ENCODE results near the gene DEPDC1B. TPM values are rescaled to one million over a fixed set of nuclear protein-coding genes. Genes with fewer than 3 reads are reported as not detected.
"Not testable (repeated sequence)": the region's sequence is repeated elsewhere in the genome, so short reads cannot be mapped to it uniquely, and the experiment has no call there.

The DEPDC1B gene
- total RNA-seq, 1 experiment from 2014 or later = 11.3 TPM

DNA sequence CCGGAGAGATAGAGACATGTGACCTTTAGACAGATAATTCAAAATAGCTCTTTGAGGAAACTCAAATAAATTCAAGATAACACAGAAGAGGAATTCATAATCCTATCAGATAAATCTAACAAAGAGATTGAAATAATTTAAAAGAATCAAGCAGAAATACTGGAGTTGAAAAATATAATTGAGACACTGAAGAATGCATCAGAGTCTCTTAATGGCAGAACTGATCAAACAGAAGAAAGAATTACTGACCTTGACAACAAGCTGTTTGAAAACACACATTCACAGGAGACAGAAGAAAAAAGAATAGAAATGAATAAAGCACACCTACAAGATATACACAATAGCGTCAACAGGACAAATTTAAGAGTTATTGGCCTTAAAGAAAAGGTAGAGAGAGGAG is 40.4 kb upstream of the DEPDC1B start:
- BruUV-seq (replicated peaks) = no TSS peak
- ChIA-PET CTCF (interaction anchor here (1.1 kb wide), 1 partner anchor 63 kb away, joined by 3 read pairs; no protein-coding TSS in a partner anchor), POLR2A (interaction anchor here (0.6 kb wide), 1 partner anchor 17 kb away, joined by 3 read pairs; no protein-coding TSS in a partner anchor)
- intact Hi-C loops (cut with micrococcal nuclease) = no loop called here
- Mint-ChIP-seq H3K4me3 (ENCODE audit: unreplicated experiment) (no peak overlapping the region), H3K9me3 (ENCODE audit: unreplicated experiment) (peaks cover 8% of the 10 kb centered on the region), H3K27me3 (ENCODE audit: insufficient read depth, unreplicated experiment) (no peaks in the 10 kb centered on the region), H3K27ac (ENCODE audit: low read depth, unreplicated experiment) (peak overlapping the region; percentile 1), H3K4me1 (ENCODE audit: insufficient read depth, unreplicated experiment) (no peaks in the 10 kb centered on the region), H3K36me3 (ENCODE audit: insufficient read depth, unreplicated experiment) (no peaks in the 10 kb centered on the region)
- DNase-seq (ENCODE audit: unreplicated experiment) = no peak
- TF ChIP-seq, protein P1, sequence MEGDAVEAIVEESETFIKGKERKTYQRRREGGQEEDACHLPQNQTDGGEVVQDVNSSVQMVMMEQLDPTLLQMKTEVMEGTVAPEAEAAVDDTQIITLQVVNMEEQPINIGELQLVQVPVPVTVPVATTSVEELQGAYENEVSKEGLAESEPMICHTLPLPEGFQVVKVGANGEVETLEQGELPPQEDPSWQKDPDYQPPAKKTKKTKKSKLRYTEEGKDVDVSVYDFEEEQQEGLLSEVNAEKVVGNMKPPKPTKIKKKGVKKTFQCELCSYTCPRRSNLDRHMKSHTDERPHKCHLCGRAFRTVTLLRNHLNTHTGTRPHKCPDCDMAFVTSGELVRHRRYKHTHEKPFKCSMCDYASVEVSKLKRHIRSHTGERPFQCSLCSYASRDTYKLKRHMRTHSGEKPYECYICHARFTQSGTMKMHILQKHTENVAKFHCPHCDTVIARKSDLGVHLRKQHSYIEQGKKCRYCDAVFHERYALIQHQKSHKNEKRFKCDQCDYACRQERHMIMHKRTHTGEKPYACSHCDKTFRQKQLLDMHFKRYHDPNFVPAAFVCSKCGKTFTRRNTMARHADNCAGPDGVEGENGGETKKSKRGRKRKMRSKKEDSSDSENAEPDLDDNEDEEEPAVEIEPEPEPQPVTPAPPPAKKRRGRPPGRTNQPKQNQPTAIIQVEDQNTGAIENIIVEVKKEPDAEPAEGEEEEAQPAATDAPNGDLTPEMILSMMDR (IDR thresholded peaks at IDR 0.05; ENCODE audit: unreplicated experiment) = no peak

DNA sequence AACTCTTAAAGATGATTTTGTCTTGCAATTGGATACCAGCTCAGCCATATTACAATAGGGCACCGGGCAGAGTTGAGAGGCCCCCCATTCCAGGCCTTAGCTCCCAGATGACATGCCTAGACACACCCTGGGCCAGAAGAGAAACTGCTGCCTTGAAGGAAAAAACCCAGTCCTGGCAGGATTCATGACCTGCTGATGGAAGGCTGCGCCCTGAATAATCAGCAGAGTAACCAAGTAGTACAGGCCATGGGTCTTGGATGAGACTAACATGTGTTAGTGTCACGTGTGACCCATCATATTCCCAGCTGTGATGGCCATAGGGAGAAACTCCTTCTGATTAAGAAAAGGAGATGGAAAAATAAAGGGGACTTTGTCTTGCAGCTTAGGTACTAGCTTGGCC is 39.0 kb upstream of the DEPDC1B start:
- no peak overlapping the region for H3K27ac Mint-ChIP-seq (ENCODE audit: low read depth, unreplicated experiment)
- CTCF ChIA-PET = interaction anchor here (0.6 kb wide), 1 partner anchor 35 kb away, joined by 3 read pairs; no protein-coding TSS in a partner anchor
- H3K36me3 Mint-ChIP-seq (ENCODE audit: insufficient read depth, unreplicated experiment) = no peaks in the 10 kb centered on the region
- H3K4me1 Mint-ChIP-seq (ENCODE audit: insufficient read depth, unreplicated experiment) = no peaks in the 10 kb centered on the region
- POLR2A ChIA-PET = no interaction called here
- H3K9me3 Mint-ChIP-seq (ENCODE audit: unreplicated experiment) = peaks cover 8% of the 10 kb centered on the region
- DNase-seq (ENCODE audit: unreplicated experiment) = no peak
- H3K27me3 Mint-ChIP-seq (ENCODE audit: insufficient read depth, unreplicated experiment) = no peaks in the 10 kb centered on the region
- BruUV-seq (replicated peaks) = no TSS peak
- no peak overlapping the region for H3K4me3 Mint-ChIP-seq (ENCODE audit: unreplicated experiment)
- intact Hi-C loops (cut with micrococcal nuclease) = no loop called here
- TF ChIP-seq, protein P1 (IDR thresholded peaks at IDR 0.05; ENCODE audit: unreplicated experiment) = no peak

DNA sequence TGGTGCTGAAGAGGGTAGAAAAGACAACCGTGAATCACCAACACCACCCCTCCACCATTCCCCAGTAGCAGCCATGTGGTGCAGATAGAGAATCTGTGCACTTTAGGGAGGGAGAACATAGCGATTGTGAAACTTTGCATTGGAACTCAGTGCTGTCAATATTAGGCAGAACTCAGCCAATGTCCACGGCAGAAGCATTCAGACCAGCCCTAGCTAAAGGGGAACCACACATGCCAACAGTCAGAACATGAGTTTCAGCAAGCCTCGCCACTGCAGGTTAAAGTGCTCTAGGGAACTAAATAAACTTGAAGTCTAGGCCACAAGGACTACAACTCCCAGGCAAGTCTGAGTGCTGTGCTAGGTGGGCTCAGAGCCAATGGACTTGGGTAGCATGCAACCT is 38.5 kb upstream of the DEPDC1B start:
- H3K4me1 Mint-ChIP-seq (ENCODE audit: insufficient read depth, unreplicated experiment) = no peaks in the 10 kb centered on the region
- no TSS peak for BruUV-seq (replicated peaks)
- H3K36me3 Mint-ChIP-seq (ENCODE audit: insufficient read depth, unreplicated experiment) = no peaks in the 10 kb centered on the region
- TF ChIP-seq, protein P1 (IDR thresholded peaks at IDR 0.05; ENCODE audit: unreplicated experiment) = no peak
- no peaks in the 10 kb centered on the region for H3K27me3 Mint-ChIP-seq (ENCODE audit: insufficient read depth, unreplicated experiment)
- ChIA-PET CTCF (interaction anchor here (0.6 kb wide), 1 partner anchor 35 kb away, joined by 3 read pairs; no protein-coding TSS in a partner anchor), POLR2A (no interaction called here)
- H3K27ac Mint-ChIP-seq (ENCODE audit: low read depth, unreplicated experiment) = no peak overlapping the region
- DNase-seq (ENCODE audit: unreplicated experiment) = no peak
- intact Hi-C loops (cut with micrococcal nuclease) = no loop called here
- H3K9me3 Mint-ChIP-seq (ENCODE audit: unreplicated experiment) = peaks cover 8% of the 10 kb centered on the region
- no peak overlapping the region for H3K4me3 Mint-ChIP-seq (ENCODE audit: unreplicated experiment)

DNA sequence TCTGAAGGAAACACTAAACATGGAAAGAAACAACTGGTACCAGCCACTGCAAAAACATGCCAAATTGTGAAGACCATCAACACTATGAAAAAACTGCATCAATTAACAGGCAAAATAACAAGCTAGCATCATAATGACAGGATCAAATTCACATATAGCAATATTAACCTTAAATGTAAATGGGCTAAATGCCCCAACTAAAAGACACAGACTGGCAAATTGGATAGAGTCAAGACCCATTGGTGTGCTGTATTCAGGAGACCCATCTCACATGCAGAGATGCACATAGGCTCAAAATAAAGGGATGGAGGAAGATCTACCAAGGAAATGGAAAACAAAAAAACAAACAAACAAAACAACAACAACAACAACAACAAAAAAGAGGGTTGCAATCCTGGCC is 30.9 kb upstream of the DEPDC1B start:
- H3K9me3 Mint-ChIP-seq (ENCODE audit: unreplicated experiment); H3K4me1 Mint-ChIP-seq (ENCODE audit: insufficient read depth, unreplicated experiment); DNase-seq (ENCODE audit: unreplicated experiment); H3K4me3 Mint-ChIP-seq (ENCODE audit: unreplicated experiment); POLR2A ChIA-PET; H3K36me3 Mint-ChIP-seq (ENCODE audit: insufficient read depth, unreplicated experiment); H3K27ac Mint-ChIP-seq (ENCODE audit: low read depth, unreplicated experiment); H3K27me3 Mint-ChIP-seq (ENCODE audit: insufficient read depth, unreplicated experiment); CTCF ChIA-PET; intact Hi-C loops (cut with micrococcal nuclease); BruUV-seq (replicated peaks): not testable (repeated sequence)

All from MCF 10A (cell line).